Measurements from ENCODE around the gene RGR.
"Not testable (repeated sequence)": the region's sequence is repeated elsewhere in the genome, so short reads cannot be mapped to it uniquely, and the experiment has no call there.

Gene RGR

DNA sequence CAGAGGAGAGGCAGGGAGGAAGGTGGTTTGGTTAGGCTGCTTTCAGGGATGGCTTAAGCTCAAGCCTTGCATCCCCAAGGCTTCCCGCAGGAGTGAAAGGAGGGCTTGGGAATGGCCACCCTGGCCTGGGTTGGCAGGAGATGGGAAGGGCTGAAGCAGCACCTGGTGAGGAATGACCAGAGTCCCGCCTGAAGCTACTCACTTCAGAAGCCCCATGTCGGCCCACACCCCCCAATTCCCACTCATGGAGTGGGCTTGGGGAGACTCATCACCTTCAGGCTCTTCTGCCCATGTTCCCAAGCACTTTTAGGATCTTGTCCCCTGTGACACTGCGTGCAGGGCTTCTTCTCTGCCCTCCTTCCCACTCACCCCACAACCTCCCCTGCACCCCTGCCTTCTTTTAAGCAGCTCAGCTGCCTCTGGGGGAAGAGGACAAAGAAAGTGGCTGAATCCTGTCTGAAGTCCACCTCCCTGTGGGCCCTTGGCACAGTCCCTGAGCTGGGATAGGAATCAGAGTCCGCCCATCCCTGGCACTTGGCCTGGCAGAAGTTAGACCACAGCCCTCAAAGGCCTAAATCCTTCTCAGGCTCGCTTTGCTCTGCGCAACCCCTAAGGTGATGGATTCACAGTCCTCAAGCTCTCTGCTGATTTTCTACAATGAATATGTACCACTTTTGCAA, 16.5 kb downstream of the RGR start:
- DNase-seq: no peak

DNA sequence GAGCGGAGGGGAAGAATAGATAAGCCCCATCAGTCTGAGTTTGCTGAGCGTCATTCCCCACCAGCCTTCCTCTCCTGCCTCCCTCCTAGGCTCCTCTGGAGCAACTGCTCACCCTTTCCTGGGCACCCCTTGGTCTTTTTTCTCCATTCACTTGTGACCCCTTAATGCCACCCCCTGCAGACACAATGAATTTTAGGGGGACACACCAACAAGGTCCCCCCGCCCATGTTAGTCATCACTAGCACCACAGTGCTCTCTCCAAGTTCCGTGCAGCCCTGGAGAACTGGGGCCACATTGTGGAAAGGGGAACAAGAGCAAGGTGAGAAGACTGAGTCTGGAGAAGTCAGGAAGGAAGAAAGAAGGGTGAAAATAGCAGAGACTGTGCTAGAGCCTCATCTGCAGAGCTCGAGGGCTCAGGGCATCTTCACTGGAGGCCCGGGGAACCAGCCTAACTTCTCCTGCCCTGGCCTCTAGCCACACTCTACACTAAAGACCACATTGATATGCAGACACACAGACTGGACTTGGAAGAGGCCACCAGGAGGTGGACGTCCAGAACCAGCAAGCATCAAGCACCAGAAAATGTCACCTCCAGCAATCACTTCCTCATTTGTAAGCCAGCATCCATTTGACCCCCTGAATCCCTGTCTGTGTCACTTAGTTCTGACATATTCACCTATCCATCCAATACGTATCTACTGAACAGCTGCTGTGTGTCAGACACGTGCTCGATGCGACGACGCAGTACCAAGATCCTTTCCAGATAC, 17.5 kb downstream of the RGR start:
- no peak for DNase-seq

DNA sequence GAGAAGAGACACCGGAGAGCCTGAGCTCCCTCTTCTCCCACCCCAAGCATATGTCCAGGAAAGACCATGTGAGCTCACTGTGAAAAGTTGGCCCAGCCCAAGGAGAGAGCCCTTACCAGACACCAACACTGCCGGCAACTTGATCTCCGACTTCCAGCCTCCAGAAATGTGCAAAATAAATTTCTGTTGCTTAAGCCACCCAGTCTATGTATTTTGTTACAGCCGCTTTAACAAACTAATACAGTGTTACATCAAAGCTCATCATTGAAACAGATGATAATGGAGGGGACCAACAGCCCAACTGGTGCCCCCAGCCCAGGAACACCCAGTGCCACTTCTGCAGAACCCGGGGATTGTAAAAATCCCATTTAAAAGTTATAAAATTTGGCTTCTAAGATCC, 18.9 kb downstream of the RGR start:
- DNase-seq: no peak

DNA sequence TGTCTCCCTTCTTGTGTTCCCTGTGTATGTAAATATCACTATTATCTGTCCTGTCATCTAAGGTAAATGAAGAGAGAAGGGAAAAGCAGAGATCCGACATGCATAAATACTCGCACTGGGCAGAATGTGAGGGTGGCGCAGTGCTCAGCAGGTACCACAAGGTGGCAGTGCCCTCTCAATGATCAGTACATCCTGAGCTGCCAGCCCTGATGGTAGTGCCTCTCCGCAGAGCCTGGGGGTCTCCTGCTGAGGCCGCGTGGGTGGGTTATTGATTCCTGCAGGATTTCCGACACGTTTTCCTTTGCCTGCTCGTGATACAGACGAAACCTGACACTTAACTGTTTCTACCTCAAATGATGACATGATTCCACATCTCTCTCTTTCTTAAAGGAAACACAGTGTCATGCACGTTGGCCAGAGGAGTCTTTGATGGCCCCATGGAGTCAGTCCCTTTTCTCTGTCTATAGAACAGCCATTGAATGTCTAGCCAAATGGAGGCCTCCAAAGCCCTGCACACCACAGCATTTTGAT, 19.8 kb downstream of the RGR start:
- DNase-seq: no peak

- peak; percentile 9 for DNase-seq
Measured at GRCh38 chr10:84265418-84265817, 20.6 kb downstream of the RGR start.

DNA sequence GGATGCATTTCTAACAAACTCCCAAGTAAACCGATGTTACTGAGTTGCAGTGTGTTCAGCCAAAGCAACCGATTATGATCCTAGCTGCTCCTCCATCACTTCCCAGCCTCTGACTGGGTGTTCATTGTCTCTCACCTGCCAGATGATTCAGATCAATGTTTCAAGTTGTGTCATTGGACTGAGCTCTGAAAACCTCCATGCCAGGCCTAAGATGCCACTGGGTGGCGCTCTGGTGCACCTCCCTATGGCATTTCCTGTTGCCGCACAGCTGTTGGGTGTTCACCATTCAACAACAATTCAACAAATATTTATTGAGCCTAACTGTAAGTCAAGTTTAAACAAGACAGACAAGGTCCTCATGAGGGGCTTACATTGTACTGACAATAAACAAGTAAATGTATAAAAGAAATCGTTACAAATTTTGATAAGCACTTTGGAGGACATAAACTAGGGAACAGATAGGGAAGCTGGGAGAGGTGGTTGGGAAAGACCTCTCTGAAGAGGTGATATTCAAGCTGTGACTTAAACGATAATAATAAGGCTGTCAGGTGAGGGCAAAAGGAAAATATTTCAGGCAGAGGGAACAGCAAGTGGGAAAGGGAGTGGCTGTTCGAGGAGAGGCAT, 22.8 kb downstream of the RGR start:
- peak; percentile 47 for DNase-seq

- DNase-seq: no peak
Measured at GRCh38 chr10:84269162-84269561, 24.3 kb downstream of the RGR start.

GRCh38 chr10:84269773-84270172, 24.9 kb downstream of the RGR start:
- no peak for DNase-seq

GRCh38 chr10:84270708-84271107, 25.9 kb downstream of the RGR start:
- peak; percentile 84 for DNase-seq

DNA sequence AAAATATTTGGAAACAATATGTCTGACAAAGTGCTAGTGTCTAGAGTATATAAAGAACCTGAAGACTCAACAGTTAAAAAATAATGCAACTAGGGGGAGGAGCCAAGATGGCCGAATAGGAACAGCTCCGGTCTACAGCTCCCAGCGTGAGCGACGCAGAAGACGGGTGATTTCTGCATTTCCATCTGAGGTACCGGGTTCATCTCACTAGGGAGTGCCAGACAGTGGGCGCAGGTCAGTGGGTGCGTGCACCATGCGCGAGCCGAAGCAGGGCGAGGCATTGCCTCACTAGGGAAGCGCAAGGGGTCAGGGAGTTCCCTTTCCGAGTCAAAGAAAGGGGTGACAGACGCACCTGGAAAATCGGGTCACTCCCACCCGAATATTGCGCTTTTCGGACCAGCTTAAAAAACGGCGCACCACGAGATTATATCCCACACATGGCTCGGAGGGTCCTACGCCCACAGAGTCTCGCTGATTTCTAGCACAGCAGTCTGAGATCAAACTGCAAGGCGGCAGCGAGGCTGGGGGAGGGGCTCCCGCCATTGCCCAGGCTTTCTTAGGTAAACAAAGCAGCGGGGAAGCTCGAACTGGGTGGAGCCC, 35.1 kb downstream of the RGR start:
- DNase-seq: not testable (repeated sequence)

- DNase-seq: no peak
Measured at GRCh38 chr10:84286695-84287094, 41.8 kb downstream of the RGR start.

DNA sequence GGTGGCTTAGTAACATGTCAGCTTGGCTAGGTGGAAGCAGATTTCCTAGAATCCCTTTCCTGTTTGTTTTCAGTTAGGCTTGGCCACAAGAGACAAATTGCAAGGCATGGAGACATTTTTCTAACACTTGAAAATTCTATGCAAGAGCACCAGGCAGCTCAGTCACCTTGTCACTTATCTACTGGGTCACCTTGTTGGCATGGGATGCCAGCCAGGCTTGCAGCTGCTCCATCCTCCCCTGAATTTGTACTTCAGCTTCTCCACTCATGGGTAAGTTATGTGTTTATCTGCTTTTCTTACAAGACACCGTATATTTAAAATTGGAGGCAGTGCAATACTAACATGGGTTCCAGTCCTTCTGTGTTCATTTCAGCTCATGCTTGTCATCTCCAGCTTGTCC, 43.3 kb downstream of the RGR start:
- no peak for DNase-seq

- DNase-seq: no peak
Measured at GRCh38 chr10:84289521-84290200, 44.8 kb downstream of the RGR start.

DNA sequence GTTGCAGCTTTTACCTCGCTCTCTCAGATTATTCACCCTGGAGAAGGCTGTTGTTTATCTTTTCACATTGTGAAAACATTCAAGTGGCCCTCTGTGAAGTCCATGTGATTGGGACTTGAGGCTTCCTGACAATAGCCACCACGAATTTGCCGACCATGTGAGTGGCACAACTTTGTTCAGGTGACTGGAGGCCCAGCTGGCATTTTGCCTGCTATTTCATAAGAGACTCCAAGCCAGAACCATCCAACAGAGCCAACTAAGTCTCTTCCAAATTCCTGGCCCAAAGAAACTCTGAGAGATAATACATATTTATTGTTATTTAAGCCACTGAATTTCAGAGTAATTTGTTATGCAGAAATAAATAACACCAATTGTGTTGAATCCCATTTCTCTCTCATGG, 45.4 kb downstream of the RGR start:
- peak; percentile 21 for DNase-seq

- DNase-seq: no peak
Measured at GRCh38 chr10:84291384-84291783, 46.5 kb downstream of the RGR start.

GRCh38 chr10:84292502-84292901, 47.6 kb downstream of the RGR start:
- DNase-seq: no peak

GRCh38 chr10:84293171-84293570, 48.3 kb downstream of the RGR start:
- no peak for DNase-seq

DNA sequence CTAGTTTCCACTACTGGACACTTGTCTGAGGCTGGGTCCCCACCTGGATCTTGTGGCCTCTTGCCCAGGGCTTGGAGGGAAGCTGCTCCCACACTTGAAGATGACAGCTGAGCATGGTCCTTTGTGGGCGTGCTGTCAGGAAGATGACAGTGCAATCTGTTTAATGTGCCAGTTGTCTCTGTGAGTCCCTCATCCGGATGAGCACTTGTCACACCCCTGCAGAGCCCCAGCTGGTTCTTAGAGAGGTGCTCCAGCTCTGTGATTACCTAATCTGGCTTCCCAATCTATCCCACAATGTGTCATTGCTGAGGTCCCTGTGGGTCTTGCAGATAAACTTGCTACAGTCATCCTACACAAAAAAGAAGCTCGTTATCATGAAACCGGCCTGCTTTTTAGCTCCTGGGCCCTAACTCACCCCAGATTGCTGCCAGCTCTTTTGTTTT, 48.7 kb downstream of the RGR start:
- DNase-seq: no peak

GRCh38 chr10:84294766-84295447, 50.1 kb downstream of the RGR start:
- DNase-seq: no peak

GRCh38 chr10:84296091-84296981, 51.5 kb downstream of the RGR start:
- DNase-seq: no peak

GRCh38 chr10:84298057-84298456, 53.2 kb downstream of the RGR start:
- no peak for DNase-seq

Measured in NCI-H2029 (cell line).